ENCODE data around the gene PARK7.

GRCh38 chr1:8002921-8003320 lies 41.4 kb downstream of the PARK7 start:
- TF ChIP-seq POLR2A (IDR thresholded peaks at IDR 0.05; ENCODE audit: low read depth, low read length) (no peak), TAF1 (IDR thresholded peaks at IDR 0.05; ENCODE audit: low read depth, low read length) (no peak), POLR2AphosphoS5 (IDR thresholded peaks at IDR 0.05; ENCODE audit: low read depth, low read length) (no peak), SPI1 (IDR thresholded peaks at IDR 0.05; ENCODE audit: low read depth, low read length) (no peak)

Data from GM12891 (cell line).